HT1080 (cell line): ENCODE results near the gene CYSLTR2. TPM values are rescaled to one million over a fixed set of nuclear protein-coding genes. Genes with fewer than 3 reads are reported as not detected.
"Not testable (repeated sequence)": the region's sequence is repeated elsewhere in the genome, so short reads cannot be mapped to it uniquely, and the experiment has no call there.

Experiments
- DNase-seq: peaks from one replicate; pipeline ENCODE4 v3.0.0-alpha.2; 2015; ENCODE audit warnings: low read depth
- total RNA-seq: library from RNA; depleted of rRNA; stranded (reverse); fragments of >200 nt; shearing (Covaris generic); gene quantifications from 2 replicates; pipeline ENCODE4 v1.2.3, GENCODE V29; 2014

CYSLTR2 gene
- total RNA-seq, 1 experiment from 2014 or later = not detected

GRCh38 chr13:48644141-48644540 is 9.6 kb upstream of the CYSLTR2 start:
- DNase-seq = no peak

DNA sequence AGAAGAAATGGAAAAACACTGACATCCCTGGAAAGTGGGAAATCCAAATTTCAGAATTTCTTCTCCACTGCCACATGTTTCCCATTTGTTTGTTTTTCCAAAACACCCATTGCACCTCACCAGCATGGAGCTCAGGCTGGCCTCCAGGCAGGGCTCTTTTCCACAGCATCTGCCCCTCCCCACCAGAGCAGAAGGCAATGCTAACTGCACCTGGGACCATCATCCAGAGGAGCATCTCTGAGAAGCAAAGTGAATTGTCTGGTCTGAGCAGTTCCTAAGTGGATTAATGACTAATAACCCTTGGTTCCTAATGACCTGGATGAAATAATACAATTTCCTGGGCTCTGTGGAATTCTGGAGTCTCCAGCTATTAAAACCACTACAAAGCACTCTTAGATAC is 8.8 kb upstream of the CYSLTR2 start:
- DNase-seq = no peak

GRCh38 chr13:48645845-48646244 is 7.9 kb upstream of the CYSLTR2 start:
- DNase-seq = no peak

DNA sequence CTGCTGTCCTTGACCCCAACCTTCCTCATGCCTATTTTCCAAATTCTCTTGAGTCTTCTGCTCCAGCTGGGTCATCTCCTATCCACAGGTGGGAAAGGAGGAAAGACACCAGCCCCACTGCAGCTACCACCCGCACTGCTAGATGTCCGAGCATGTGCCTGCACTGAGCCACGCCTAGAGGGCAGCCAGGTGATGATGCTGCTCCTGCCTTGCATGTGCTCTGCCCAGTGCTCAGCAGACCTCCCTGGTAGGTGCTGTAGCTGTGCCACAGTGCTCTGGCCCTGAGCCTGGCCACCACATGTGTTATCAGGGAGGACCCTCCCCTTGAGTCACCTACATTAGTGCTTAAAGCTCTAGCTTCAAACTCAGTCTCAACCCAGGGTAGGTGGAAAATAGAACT is 6.9 kb upstream of the CYSLTR2 start:
- DNase-seq = no peak

GRCh38 chr13:48647625-48648024 is 6.1 kb upstream of the CYSLTR2 start:
- DNase-seq = no peak

DNA sequence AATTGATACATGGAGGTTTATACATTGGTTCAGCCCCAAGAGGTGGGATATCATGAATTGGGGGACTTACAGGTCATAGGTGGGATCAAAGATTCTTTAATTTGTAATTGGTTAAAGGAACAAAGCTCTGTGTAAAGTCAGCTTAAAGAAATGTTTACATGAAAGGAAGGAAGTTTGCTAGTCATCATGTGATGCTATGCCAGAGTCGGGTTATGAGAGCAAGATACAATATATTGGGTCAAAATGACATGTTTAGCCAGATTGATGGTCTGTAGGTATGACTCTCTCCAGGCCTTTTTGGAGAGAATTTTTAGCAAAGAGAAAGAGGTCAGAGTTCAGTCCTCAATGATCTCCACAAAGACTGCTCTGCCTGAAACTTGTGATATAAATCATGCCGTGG is 5.3 kb upstream of the CYSLTR2 start:
- DNase-seq = no peak

- DNase-seq = no peak
Observed at GRCh38 chr13:48652851-48653471, 768 bp upstream of the CYSLTR2 start.

GRCh38 chr13:48654511-48654910 is 782 bp downstream of the CYSLTR2 start:
- no peak for DNase-seq

- DNase-seq = no peak
Observed at GRCh38 chr13:48655291-48655690, 1.6 kb downstream of the CYSLTR2 start.

DNA sequence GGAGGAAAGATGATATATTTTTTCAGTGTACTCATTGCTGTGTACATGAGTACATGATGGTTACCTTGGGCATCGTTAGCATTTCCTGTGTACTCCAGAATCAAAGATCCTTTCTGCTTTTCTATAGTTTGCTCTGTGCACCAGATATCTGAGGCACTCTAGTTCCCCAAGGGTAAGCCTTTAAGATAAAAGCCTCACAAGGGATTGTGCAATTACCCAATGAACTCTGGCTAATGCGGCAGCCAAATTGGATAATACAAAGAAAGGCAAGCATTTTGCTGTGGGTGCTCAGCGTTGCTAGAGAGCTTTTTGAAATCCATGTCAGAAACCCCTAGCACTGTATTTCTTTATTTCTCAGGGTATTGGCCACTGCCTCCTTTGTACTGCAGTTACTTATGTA is 2.9 kb downstream of the CYSLTR2 start:
- no peak for DNase-seq

DNA sequence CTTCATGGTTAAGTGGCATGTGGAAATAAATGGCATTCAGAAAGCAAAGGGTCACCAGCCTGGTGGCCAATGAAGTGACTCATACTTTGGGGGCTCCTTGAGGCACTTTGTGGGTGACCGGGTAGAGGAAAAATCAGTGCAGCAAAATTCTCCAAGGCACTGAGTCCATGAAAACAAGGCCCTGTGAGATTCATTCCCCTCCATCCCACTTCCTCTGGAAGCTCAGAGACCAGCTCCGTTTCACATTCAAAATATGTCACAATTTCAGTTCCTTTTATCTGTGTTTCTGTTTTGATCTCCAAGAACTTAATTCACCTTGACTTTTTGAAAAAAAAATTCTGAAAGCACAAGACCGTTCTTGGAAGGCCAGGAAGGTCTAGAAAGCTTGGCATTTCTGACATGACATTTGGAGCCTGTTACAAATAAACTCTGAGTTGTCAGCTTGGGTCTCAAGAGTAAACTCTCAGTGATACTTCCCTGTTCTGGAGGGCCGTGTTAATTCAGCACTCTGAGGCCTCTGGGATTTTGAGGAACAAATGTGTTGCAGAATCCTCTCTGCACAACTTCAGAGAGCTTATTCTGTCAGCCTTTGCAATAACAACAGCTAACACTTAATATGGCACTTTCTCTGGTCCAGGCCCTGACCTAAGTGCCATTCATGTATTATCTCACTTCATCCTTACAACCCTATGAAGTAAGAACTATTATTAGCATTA is 6.8 kb downstream of the CYSLTR2 start:
- DNase-seq = no peak

DNA sequence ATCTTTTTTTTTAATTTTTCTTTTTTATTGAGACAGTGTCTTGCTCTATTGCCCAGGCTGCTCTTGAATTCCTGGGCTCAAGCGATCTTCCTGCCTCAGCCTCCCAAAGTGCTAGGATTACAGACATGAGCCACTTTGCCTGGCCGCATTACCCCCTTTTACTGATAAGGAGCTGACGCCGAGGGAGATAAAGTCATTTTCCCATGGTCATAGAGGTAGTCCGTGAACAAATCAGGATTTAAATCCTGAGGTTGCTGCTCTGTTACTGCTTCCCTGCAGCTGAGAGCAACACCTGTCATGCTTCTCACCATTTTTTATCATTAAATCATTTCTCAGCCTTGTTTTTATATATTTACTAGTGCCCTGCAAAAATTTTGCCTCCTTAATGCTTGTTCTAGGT is 7.4 kb downstream of the CYSLTR2 start:
- DNase-seq = no peak

GRCh38 chr13:48662226-48662625 is 8.5 kb downstream of the CYSLTR2 start:
- no peak for DNase-seq

- DNase-seq = no peak
Observed at GRCh38 chr13:48667136-48667535, 13.4 kb downstream of the CYSLTR2 start.

DNA sequence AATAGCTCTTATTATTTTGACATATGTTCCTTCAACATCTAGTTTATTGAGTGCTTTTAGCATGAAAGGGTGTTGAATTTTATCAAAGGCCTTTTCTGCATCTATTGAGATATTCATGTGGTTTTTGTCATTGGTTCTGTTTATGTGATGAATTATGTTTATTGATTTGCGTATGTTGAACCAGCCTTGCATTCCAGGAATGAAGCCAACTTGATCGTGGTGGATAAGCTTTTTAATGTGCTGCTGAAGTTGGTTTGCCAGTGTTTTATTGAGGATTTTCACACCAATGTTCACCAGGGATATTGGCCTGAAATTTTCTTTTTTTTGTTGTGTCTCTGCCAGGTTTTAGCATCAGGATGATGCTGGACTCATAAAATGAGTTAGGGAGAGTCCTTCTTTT is 17.7 kb downstream of the CYSLTR2 start:
- not testable (repeated sequence) for DNase-seq

GRCh38 chr13:48675247-48675646 is 21.5 kb downstream of the CYSLTR2 start:
- no peak for DNase-seq

- no peak for DNase-seq
Observed at GRCh38 chr13:48678316-48678715, 24.6 kb downstream of the CYSLTR2 start.

DNA sequence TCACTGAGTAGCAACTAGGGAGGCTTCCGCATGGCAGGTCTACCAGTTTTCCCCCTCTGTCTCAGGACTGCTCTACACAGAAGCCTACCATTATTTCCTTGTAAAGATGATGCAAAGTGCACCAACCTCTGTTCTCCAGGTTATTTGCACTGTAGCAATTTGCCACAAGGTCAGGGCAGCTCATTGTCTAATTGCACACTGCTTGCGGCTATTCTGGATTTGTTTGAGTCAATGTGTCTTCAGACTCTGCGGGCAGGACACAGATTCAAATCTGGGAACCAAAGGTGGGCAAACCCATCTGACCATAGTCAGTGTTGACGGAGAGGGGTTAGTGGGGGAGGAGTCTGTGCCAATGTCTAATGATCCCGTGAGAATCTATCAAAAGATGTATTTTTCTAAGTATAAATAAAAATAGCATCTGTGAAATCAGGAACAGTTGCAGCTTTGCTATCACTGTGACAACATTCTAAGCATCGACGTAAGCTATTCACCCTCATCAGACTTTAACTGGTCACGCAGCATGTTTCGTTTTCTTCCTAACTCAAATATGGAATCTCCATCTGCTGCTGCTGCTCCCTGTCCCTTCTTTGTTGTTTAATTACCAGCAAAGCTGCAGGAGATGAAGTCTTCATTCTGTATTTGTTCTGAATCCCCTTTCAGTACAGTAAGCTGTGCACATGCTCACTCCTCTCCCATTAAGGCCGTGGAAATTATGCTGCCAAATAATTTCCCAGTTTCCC is 26.4 kb downstream of the CYSLTR2 start:
- no peak for DNase-seq

GRCh38 chr13:48680756-48681392 is 27.1 kb downstream of the CYSLTR2 start:
- DNase-seq = no peak

DNA sequence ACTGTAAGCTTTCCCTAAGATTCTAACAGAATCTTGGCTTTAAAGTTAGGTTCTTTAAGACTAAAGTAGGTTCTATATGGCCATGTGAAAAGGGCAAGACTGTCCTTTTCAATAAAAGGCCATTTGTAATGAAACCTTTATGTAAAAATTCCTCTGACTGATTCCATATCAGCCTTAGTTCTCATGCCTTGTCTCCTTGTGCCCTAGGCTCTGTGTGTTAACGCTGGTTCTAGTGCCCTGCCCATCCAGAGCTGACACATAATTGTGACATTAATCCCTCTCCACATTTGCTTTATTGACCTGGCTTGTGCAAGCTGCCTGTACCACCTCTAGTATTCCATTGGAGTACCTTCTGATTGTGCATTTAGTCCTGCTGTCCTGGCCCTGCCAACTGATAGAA is 28.2 kb downstream of the CYSLTR2 start:
- DNase-seq = no peak

DNA sequence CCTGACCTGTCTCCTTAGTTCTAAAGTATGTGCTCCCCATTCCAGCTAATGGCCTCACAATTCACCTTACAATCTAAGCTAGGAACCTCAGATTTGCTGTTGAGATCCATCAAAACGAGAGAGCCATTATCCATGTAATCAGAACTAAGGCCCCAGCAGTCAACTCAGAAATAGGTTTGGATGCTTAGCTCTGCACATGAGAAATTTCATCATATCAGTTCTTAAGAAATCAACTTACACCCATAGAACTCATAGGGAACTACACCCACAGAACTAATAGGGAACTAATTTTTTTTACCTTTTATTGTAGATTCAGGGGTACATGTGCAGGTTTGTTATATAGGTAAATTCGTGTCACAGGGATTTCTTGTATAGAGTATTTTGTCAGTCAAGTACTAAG is 28.7 kb downstream of the CYSLTR2 start:
- no peak for DNase-seq

GRCh38 chr13:48686636-48687210 is 33.0 kb downstream of the CYSLTR2 start:
- DNase-seq = no peak
